HL-60 (cell line): ENCODE results near the gene PCK1.

ENCODE experiments used
- CTCF ChIP-seq: IDR thresholded peaks from one replicate; pipeline ENCODE4 v1.5.1; 2011; ENCODE audit warnings: low read length, control low read depth, inconsistent platforms; ENCODE audit not compliant: insufficient read depth
- GABPA ChIP-seq: IDR thresholded peaks from 2 replicates; pipeline ENCODE4 v1.6.1; 2012; ENCODE audit warnings: low read depth
- POLR2AphosphoS5 ChIP-seq: IDR thresholded peaks from 2 replicates; pipeline ENCODE4 v1.6.1; 2012; ENCODE audit warnings: low read depth

DNA sequence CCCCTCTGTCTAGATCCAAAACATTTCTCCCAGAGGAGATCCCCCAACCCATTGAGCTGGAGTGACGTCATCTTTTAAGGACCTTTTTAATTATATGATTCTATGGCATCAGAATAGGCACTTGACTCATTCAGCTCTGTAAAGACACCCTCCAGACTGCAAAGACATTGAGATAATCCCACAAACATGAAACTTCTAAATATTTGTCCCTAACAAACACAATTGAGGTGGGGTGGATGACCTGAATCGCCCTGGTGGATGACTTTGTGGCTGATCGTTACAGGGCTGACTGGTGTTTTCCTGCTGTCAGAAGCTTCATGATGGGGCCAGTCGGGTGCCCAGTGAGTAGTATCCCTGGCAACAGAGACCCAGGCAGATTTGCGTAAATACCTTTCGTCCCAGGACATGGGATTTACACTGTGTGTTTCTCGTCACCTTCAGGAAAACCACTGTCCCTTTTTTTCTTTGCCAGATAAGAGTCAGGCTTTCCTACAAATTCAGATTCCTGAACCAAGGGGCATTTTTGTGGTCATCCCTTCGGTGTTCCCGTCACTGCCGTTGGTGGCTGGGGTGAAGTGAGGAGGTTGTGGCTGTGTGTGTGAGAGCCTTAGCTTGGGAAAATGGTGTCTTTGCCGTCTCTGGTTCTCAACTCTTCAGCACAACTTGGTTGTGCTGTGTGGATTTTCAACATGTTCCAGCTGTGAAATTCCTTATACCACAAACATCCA lies 5.3 kb upstream of the PCK1 start:
- no peak for TF ChIP-seq CTCF
- TF ChIP-seq POLR2AphosphoS5, result no peak
- TF ChIP-seq GABPA, result no peak
